ENCODE measurements around the gene CNPY2.

The CNPY2 gene

DNA sequence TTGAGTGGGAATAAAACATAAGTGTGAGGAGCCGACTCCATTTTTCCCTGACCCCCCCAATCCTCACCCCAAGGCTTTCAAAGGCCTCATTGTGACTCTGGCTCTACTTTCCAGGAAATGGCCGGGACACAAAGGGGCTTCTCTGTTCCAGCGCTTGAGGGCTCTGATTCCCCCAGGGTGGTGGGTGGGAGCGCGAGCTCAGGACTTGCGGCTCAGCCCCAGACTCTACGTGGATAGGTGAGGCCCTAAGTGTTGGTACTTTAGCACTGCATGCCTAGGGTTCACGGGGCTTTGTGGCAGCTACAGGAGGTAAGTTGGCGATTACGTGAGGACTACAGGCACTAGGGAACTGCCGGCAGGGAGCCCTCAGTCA lies 553 bp downstream of the CNPY2 start:
- Mint-ChIP-seq H3K27ac (peak overlapping the region; percentile 99 to 100 (median 100)), H3K4me1 (peaks cover 15% of the 10 kb centered on the region), H3K36me3 (ENCODE audit: low read depth) (peaks cover 29% of the 10 kb centered on the region), H3K9me3 (no peaks in the 10 kb centered on the region), H3K27me3 (ENCODE audit: low read depth) (no peaks in the 10 kb centered on the region), H3K4me3 (peak overlapping the region; percentile 98 to 99 (median 99))
- TF ChIP-seq, protein P1, sequence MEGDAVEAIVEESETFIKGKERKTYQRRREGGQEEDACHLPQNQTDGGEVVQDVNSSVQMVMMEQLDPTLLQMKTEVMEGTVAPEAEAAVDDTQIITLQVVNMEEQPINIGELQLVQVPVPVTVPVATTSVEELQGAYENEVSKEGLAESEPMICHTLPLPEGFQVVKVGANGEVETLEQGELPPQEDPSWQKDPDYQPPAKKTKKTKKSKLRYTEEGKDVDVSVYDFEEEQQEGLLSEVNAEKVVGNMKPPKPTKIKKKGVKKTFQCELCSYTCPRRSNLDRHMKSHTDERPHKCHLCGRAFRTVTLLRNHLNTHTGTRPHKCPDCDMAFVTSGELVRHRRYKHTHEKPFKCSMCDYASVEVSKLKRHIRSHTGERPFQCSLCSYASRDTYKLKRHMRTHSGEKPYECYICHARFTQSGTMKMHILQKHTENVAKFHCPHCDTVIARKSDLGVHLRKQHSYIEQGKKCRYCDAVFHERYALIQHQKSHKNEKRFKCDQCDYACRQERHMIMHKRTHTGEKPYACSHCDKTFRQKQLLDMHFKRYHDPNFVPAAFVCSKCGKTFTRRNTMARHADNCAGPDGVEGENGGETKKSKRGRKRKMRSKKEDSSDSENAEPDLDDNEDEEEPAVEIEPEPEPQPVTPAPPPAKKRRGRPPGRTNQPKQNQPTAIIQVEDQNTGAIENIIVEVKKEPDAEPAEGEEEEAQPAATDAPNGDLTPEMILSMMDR (IDR thresholded peaks at IDR 0.05; ENCODE audit: unreplicated experiment in 3 of 3), result no peak

GRCh38 chr12:56311003-56311402 lies 4.8 kb downstream of the CNPY2 start:
- Mint-ChIP-seq H3K27ac (no peak overlapping the region), H3K4me1 (peaks cover 13% of the 10 kb centered on the region), H3K36me3 (ENCODE audit: low read depth) (peaks cover 37% of the 10 kb centered on the region), H3K9me3 (no peaks in the 10 kb centered on the region), H3K4me3 (peak overlapping the region in 1 of 3 experiments; percentile 39), H3K27me3 (ENCODE audit: low read depth) (no peaks in the 10 kb centered on the region)
- TF ChIP-seq, protein P1 (IDR thresholded peaks at IDR 0.05; ENCODE audit: unreplicated experiment in 3 of 3), result no peak

GRCh38 chr12:56308714-56309113 lies 7.1 kb downstream of the CNPY2 start:
- H3K27me3 Mint-ChIP-seq (ENCODE audit: low read depth), result no peaks in the 10 kb centered on the region
- H3K4me3 Mint-ChIP-seq, result no peak overlapping the region
- TF ChIP-seq, protein P1 (IDR thresholded peaks at IDR 0.05; ENCODE audit: unreplicated experiment in 3 of 3), result no peak
- peaks cover 41% of the 10 kb centered on the region for H3K36me3 Mint-ChIP-seq (ENCODE audit: low read depth)
- no peaks in the 10 kb centered on the region for H3K4me1 Mint-ChIP-seq
- H3K27ac Mint-ChIP-seq, result no peak overlapping the region
- H3K9me3 Mint-ChIP-seq, result no peaks in the 10 kb centered on the region

DNA sequence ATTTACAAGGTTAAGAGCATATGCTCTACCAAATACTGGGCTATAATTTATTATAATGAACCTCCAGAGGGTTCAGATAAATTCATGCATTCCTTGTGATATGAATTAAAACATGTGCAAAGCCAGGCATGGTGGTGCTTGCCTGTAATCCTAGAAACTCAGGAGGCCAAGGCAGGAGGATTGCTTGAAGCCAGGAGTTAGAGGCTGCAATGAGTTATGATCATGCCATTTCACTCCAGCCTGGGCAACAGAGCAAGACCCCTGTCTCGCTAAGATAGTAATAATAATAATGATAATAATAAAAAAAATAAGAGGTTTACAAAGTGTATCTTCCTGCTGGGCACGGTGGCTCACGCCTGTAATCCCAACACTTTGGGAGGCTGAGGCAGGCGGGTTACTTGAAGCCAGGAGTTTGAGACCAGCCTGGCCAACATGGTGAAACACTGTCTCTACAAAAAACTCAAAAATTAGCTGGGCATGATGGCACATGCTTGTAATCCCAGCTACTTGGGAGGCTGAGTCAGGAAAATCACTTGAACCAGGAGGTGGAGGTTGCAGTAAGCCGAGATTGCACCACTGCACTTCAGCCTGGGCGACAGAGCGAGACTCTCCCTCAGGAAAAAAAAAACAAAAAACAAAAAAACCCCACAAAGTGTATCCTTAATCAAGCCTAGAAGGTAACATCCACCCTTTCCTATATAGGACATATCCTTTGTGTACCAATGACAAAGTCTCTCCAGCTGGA lies 8.4 kb downstream of the CNPY2 start:
- H3K27ac Mint-ChIP-seq, result no peak overlapping the region
- H3K4me3 Mint-ChIP-seq, result no peak overlapping the region
- TF ChIP-seq, protein P1 (IDR thresholded peaks at IDR 0.05; ENCODE audit: unreplicated experiment in 3 of 3), result no peak
- no peaks in the 10 kb centered on the region for H3K9me3 Mint-ChIP-seq
- H3K4me1 Mint-ChIP-seq, result peaks cover 1% of the 10 kb centered on the region
- H3K27me3 Mint-ChIP-seq (ENCODE audit: low read depth), result no peaks in the 10 kb centered on the region
- peaks cover 42% of the 10 kb centered on the region for H3K36me3 Mint-ChIP-seq (ENCODE audit: low read depth)

DNA sequence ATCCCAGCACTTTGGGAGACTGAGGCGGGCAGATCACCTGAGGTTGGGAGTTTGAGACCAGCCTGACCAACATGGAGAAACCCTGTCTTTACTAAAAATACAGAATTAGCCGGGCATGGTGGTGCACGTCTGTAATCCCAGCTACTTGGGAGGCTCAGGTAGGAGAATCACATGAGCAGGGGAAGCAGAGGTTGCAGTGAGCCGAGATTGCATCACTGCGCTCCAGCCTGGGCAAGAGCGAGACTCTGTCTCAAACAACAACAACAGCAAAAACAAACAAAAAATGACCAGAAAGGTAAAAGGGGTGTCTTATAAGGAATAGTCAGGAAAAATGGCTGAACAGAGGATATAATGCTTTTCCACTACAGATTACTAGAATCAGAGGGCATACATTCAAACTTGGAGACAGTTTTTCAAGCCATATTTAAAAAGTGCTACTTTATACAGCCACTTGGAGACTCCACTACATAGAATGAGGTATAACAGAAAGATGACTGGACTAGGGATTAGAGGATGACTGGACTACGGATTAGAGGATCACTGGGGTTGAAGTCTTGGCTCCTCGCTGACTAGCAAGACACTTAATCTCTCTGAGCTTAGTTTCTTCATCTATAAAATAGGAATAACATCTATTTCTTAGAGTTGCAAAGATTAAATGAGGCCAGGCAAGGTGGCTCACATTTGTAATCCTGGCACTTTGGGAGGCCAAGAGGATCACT lies 10.8 kb downstream of the CNPY2 start:
- H3K4me3 Mint-ChIP-seq, result no peak overlapping the region
- H3K27me3 Mint-ChIP-seq (ENCODE audit: low read depth), result no peaks in the 10 kb centered on the region
- H3K9me3 Mint-ChIP-seq, result no peaks in the 10 kb centered on the region
- peaks cover 20% of the 10 kb centered on the region for H3K4me1 Mint-ChIP-seq
- TF ChIP-seq, protein P1 (IDR thresholded peaks at IDR 0.05; ENCODE audit: unreplicated experiment in 3 of 3), result no peak
- no peak overlapping the region for H3K27ac Mint-ChIP-seq
- H3K36me3 Mint-ChIP-seq (ENCODE audit: low read depth), result peaks cover 31% of the 10 kb centered on the region
